Activated T-helper 1 cell treated with anti-CD3 and anti-CD28 coated beads, Interleukin-12 subunit alpha, Interleukin-12 subunit beta, Interleukin-2, Interleukin-4 antibody, amounts not matched to agents 30 ng/mL and 10 ng/mL and 1 ng/mL, durations not matched to agents 14 hours and 24 hours and 36 hours (primary cell): ENCODE measurements around the gene RPUSD4. TPM values are rescaled to one million over a fixed set of nuclear protein-coding genes. Genes with fewer than 3 reads are reported as not detected.

Source experiments
- DNase-seq: peaks from one replicate; pipeline ENCODE4 v3.0.0; 2021; ENCODE audit warnings: low spot score
- H3K27ac Mint-ChIP-seq: one replicate; pipeline ENCODE4 v1.8.0; 2021; ENCODE audit warnings: mild to moderate bottlenecking, mixed read lengths
- H3K27me3 Mint-ChIP-seq: one replicate; pipeline ENCODE4 v1.8.0; 2022; ENCODE audit warnings: mild to moderate bottlenecking, moderate library complexity, mixed read lengths; ENCODE audit not compliant: insufficient read depth
- H3K36me3 Mint-ChIP-seq: one replicate; pipeline ENCODE4 v1.8.0; 2021; ENCODE audit warnings: low read depth, mixed read lengths
- H3K4me1 Mint-ChIP-seq: one replicate; pipeline ENCODE4 v1.8.0; 2021; ENCODE audit warnings: low read depth, mixed read lengths
- H3K4me3 Mint-ChIP-seq: one replicate; pipeline ENCODE4 v1.8.0; 2021; ENCODE audit warnings: mild to moderate bottlenecking, moderate library complexity, mixed read lengths
- H3K9me3 Mint-ChIP-seq: one replicate; pipeline ENCODE4 v1.8.0; 2021; ENCODE audit warnings: mixed read lengths
- intact Hi-C: fragments of 100-400 bp; cut with micrococcal nuclease; formaldehyde crosslinking; loops from one replicate; pipeline ENCODE4 v1.15.1; 2024
- total RNA-seq: library from RNA; stranded (reverse); gene quantifications from 2 replicates; pipeline ENCODE4 v1.2.3, GENCODE V29; 2022

The RPUSD4 gene
- total RNA-seq, 1 donor from 2014 or later, result 49.8 TPM

DNA sequence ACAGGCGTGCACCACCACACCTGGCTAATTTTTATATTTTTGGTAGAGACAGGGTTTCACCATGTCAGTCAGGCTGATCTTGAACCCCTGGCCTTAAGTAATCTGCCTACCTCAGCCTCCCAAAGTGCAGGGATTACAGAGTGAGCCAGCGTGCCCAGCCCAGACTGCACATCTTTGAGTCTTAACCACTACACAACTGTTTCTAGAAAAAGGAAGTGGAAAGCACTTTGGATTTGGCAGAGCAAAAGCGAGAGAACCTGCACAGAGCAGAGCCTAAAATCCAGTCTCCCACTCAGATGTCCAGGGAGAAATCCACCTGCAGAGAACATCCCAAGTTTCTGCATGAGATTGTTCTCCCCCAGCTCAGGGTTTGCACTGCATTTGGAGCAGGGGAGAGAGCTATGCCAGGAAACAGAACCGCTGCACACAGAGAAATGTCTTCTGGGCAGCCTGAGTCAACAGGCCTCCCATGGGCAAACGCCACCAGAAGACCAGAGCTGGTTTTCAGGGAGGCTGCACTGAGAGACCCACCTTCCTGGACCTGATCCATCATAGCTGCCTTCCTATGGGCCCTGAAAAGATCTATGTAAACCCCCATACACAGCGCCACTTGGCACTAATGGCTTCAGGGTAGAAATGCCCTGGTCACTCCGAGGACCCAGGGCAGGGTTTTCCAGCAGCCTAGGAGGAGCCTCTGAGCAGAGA is 54.0 kb downstream of the RPUSD4 start:
- Mint-ChIP-seq H3K4me1 (no peaks in the 10 kb centered on the region), H3K4me3 (no peak overlapping the region), H3K9me3 (no peaks in the 10 kb centered on the region), H3K27me3 (no peaks in the 10 kb centered on the region), H3K36me3 (no peaks in the 10 kb centered on the region), H3K27ac (no peak overlapping the region)
- no peak for DNase-seq
- intact Hi-C loops, result no loop called here

DNA sequence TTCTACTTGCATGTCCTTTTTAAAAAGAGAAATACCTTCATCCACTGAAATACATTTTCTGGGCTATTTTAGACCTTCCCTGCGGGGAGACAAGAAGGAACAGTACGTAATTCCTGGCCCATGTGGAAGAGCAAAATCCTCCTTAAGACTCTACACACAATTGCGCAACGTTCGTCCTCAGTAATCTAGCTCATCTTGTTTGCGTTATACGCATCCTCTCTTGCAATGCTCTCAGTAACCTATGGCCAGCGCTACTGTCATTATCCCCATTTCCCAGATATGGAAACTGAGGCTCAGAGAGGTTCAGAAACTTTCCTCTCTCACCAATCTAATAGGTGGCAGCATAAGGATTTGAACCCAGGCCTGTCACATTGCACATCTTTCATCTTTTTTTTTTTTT is 54.6 kb downstream of the RPUSD4 start:
- Mint-ChIP-seq H3K36me3 (no peaks in the 10 kb centered on the region), H3K27me3 (no peaks in the 10 kb centered on the region), H3K4me3 (no peak overlapping the region), H3K9me3 (peaks cover 4% of the 10 kb centered on the region), H3K27ac (no peak overlapping the region), H3K4me1 (no peaks in the 10 kb centered on the region)
- no peak for DNase-seq
- intact Hi-C loops, result no loop called here

DNA sequence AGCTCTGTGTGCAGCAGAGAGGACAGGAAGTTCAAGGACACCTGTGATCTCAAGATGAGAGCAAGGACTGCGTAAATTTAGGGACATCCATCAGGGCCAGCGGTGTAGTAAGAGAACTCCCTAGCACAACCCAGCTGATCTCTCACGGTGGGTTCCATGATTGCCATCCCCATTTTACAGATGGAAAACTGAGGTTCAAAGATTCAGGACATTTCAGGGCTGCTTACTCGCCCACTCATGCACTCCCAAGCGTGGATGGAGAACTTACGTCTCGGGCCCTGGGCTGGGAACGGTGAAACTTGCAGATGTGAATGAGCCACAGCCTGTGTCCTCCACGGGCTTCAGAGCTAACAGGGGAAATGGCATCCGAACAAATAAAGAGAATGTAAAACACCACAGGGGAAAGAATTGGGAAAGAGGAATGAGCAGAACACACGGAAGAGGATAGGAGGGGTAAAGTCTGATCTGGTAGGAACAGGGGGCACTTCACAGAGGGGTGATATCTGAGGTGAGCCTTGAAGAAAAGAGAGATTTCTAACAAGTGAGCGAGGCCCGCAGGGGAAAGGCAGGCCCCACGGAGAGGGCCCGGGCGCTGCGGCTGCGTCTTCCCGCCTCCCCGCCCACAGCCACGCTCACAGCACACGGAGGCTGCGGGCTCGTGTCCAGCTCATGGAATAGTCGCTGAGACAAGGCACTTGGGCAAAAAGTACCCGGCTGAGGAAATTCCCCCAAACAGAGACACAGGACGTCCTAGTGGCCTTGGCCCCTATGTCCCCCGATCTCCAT is 55.9 kb downstream of the RPUSD4 start:
- Mint-ChIP-seq H3K4me3 (no peak overlapping the region), H3K27ac (no peak overlapping the region), H3K36me3 (no peaks in the 10 kb centered on the region), H3K4me1 (no peaks in the 10 kb centered on the region), H3K27me3 (no peaks in the 10 kb centered on the region), H3K9me3 (peaks cover 4% of the 10 kb centered on the region)
- no peak for DNase-seq
- intact Hi-C loops, result no loop called here

DNA sequence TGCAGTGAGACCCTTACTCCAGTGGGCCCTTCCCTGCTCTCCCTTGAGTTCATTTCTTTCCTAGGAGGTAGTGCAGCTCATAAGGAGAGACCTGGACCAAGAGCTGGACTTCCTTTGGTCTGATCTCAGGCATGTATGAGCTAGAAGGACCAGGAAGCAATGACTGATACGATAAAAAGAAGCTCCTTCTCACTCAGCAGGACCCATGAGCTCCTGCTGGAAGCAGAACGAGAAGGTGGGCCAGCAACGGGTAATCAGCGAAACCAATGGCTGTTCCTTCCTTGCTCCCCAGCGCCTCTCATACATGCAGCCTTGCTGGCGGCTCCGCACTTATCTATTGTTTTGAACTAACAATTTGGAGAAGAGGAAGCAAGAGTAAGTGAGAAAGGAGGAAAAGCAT is 56.8 kb downstream of the RPUSD4 start:
- intact Hi-C loops, result no loop called here
- H3K4me3 Mint-ChIP-seq, result no peak overlapping the region
- no peaks in the 10 kb centered on the region for H3K4me1 Mint-ChIP-seq
- H3K9me3 Mint-ChIP-seq, result peaks cover 4% of the 10 kb centered on the region
- H3K27me3 Mint-ChIP-seq, result peaks cover 2% of the 10 kb centered on the region
- no peak for DNase-seq
- H3K36me3 Mint-ChIP-seq, result no peaks in the 10 kb centered on the region
- no peak overlapping the region for H3K27ac Mint-ChIP-seq

DNA sequence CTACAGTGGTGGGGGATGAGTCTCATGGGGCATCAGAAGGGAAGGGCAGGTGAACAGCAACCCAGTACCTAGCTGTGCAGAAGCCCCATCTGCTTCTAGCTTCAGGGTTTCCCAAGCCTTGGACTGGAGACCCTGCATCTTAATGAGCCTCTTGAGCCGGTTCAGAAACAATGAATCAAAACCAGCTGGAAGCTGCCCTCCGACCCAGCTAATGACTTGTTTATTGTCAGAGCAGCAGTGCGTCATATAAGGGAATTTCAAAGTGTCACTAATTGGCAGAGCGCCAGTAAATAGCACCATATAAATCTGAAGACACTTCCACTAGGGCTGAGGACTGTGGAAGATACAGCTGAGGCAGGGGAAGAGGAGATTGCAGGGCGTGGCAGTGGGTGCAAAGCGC is 57.5 kb downstream of the RPUSD4 start:
- intact Hi-C loops, result no loop called here
- H3K27ac Mint-ChIP-seq, result no peak overlapping the region
- no peak overlapping the region for H3K4me3 Mint-ChIP-seq
- no peak for DNase-seq
- peaks cover 3% of the 10 kb centered on the region for H3K27me3 Mint-ChIP-seq
- no peaks in the 10 kb centered on the region for H3K4me1 Mint-ChIP-seq
- no peaks in the 10 kb centered on the region for H3K36me3 Mint-ChIP-seq
- peaks cover 4% of the 10 kb centered on the region for H3K9me3 Mint-ChIP-seq

DNA sequence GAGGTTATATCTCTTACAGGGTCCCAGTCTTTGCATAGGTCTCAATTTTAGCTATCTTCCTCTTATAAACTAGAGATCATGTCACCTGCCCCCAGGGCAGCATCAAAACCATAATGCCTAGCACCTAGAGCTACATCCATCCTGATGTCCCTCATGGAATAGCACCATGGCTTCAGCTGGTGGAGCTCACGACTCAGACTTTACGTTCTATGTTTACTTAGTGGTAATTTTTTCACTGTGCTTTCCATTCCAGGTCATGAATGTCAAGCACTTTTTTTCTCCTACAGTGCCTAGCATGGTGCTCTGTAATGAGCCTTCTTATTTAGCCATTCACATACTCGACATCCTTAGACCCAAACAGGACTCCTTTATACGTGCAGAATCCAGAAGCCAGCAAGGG is 58.4 kb downstream of the RPUSD4 start:
- Mint-ChIP-seq H3K36me3 (no peaks in the 10 kb centered on the region), H3K9me3 (peaks cover 4% of the 10 kb centered on the region)

DNA sequence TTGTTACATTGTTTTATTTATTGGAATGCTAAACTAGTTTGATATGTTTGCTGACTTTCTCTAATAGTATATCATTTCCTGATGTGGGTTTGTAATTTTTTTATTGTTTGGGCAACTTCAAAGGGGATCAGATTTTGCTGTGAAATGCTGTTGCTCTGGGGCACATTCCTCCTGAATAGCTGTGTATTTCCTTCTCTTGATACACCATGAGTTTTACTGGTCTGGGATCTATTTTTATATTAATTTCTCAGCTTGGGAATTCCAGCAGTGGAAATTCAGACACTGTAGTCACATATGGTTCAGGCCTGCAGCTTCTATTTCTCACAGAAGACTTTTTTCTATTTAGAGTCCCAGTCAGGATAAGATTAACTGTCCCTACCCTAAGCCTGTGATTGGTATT is 58.9 kb downstream of the RPUSD4 start:
- Mint-ChIP-seq H3K36me3 (no peaks in the 10 kb centered on the region), H3K4me1 (no peaks in the 10 kb centered on the region), H3K9me3 (peaks cover 4% of the 10 kb centered on the region), H3K4me3 (no peak overlapping the region), H3K27me3 (peaks cover 3% of the 10 kb centered on the region), H3K27ac (no peak overlapping the region)
- DNase-seq, result no peak
- intact Hi-C loops, result no loop called here

More for the DNA sequence above, 58.4 kb downstream of the RPUSD4 start:
- DNase-seq, result no peak
- Mint-ChIP-seq H3K4me1 (no peaks in the 10 kb centered on the region), H3K4me3 (no peak overlapping the region), H3K27me3 (peaks cover 3% of the 10 kb centered on the region), H3K27ac (no peak overlapping the region)
- intact Hi-C loops, result no loop called here

DNA sequence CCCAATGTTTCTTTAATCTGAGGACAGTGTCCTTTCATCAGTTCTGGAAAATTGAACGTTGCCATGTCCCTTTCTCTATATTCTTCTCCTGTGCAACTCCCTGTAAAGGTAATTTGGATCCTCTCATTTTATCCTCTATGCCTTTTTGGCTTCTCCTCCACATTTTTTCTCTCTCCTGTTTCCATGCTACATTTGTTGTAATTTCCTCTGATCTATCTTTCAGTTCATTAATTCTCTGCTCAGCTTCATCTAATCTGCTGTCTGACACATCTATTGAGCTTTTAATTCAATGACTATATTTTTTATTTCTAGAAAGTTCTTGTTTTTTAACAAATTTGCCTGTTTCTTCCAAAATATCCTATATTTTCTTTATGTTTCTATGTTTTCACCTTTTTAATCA is 59.3 kb downstream of the RPUSD4 start:
- H3K27ac Mint-ChIP-seq, result no peak overlapping the region
- no peak for DNase-seq
- intact Hi-C loops, result no loop called here
- no peaks in the 10 kb centered on the region for H3K36me3 Mint-ChIP-seq
- peaks cover 3% of the 10 kb centered on the region for H3K27me3 Mint-ChIP-seq
- H3K4me3 Mint-ChIP-seq, result no peak overlapping the region
- H3K9me3 Mint-ChIP-seq, result peaks cover 4% of the 10 kb centered on the region
- no peaks in the 10 kb centered on the region for H3K4me1 Mint-ChIP-seq

Other genes with a start within 250 kb of the RPUSD4 start
- gene CDON, start 148.8 kb downstream of the RPUSD4 start, total RNA-seq, result 1.3 and 1.8 TPM in 2 replicates
- gene FAM118B, start 132 bp upstream of the RPUSD4 start, total RNA-seq, result 13.2 and 16.4 TPM in 2 replicates
- gene SRPRA, start 57.2 kb upstream of the RPUSD4 start, total RNA-seq, result 194 and 195 TPM in 2 replicates
- 52.9 and 56.5 TPM in 2 replicates for gene FOXRED1, start 57.5 kb upstream of the RPUSD4 start, total RNA-seq
- gene TIRAP, start 71.4 kb upstream of the RPUSD4 start, total RNA-seq, result 13.0 and 15.0 TPM in 2 replicates
- 40.4 and 40.5 TPM in 2 replicates for gene DCPS, start 92.4 kb upstream of the RPUSD4 start, total RNA-seq
- 13.2 and 14.1 TPM in 2 replicates for gene ST3GAL4, start 144.0 kb upstream of the RPUSD4 start, total RNA-seq